Measurements from ENCODE around the gene CNTNAP2.

GRCh38 chr7:148385009-148385682 lies 2268.5 kb downstream of the CNTNAP2 start:
- no peak for TF ChIP-seq CTCF (IDR thresholded peaks at IDR 0.05)
- no peak for TF ChIP-seq EP300 (IDR thresholded peaks at IDR 0.05)
- no peak for TF ChIP-seq POLR2A (IDR thresholded peaks at IDR 0.05)
- TF ChIP-seq POLR2AphosphoS5 (IDR thresholded peaks at IDR 0.05): no peak

Data from suprapubic skin (tissue), 4 donors.